HG03097 (cell line): Measurements from ENCODE around the gene PRKAG2.
"Not testable (repeated sequence)": the region's sequence is repeated elsewhere in the genome, so short reads cannot be mapped to it uniquely, and the experiment has no call there.

Source experiments
- ATAC-seq: cut with Tn5 transposase; IDR thresholded peaks from one replicate; pipeline ENCODE4 v1.9.1; 2021; ENCODE audit not compliant: unreplicated experiment, low FRiP score

Gene PRKAG2

GRCh38 chr7:151792636-151793035 is 84.3 kb downstream of the PRKAG2 start:
- no peak for ATAC-seq

GRCh38 chr7:151792086-151792485 is 84.8 kb downstream of the PRKAG2 start:
- no peak for ATAC-seq

- ATAC-seq: no peak
These were observed 85.9 kb downstream of the PRKAG2 start for GRCh38 chr7:151790830-151791620.

GRCh38 chr7:151790095-151790829 is 86.7 kb downstream of the PRKAG2 start:
- ATAC-seq: no peak

GRCh38 chr7:151789380-151789947 is 87.5 kb downstream of the PRKAG2 start:
- ATAC-seq: no peak

GRCh38 chr7:151787348-151787747 is 89.6 kb downstream of the PRKAG2 start:
- ATAC-seq: no peak

- ATAC-seq: no peak
These were observed 90.0 kb downstream of the PRKAG2 start for GRCh38 chr7:151786936-151787335.

- no peak for ATAC-seq
These were observed 90.7 kb downstream of the PRKAG2 start for GRCh38 chr7:151786241-151786640.

- ATAC-seq: no peak
These were observed 91.3 kb downstream of the PRKAG2 start for GRCh38 chr7:151785681-151785965.

GRCh38 chr7:151784853-151785680 is 91.8 kb downstream of the PRKAG2 start:
- ATAC-seq: no peak

- no peak for ATAC-seq
These were observed 92.8 kb downstream of the PRKAG2 start for GRCh38 chr7:151783958-151784575.

- peak; percentile 65 for ATAC-seq
These were observed 94.1 kb downstream of the PRKAG2 start for GRCh38 chr7:151782598-151783448.

- ATAC-seq: not testable (repeated sequence)
These were observed 94.7 kb downstream of the PRKAG2 start for GRCh38 chr7:151782256-151782597.

- ATAC-seq: no peak
These were observed 95.6 kb downstream of the PRKAG2 start for GRCh38 chr7:151781161-151781845.

- ATAC-seq: no peak
These were observed 96.3 kb downstream of the PRKAG2 start for GRCh38 chr7:151780631-151781030.

GRCh38 chr7:151779678-151780077 is 97.2 kb downstream of the PRKAG2 start:
- no peak for ATAC-seq

- no peak for ATAC-seq
These were observed 97.7 kb downstream of the PRKAG2 start for GRCh38 chr7:151779255-151779654.

- no peak for ATAC-seq
These were observed 98.8 kb downstream of the PRKAG2 start for GRCh38 chr7:151777908-151778670.
